Measurements from ENCODE around the gene PPM1N. TPM values are rescaled to one million over a fixed set of nuclear protein-coding genes. Genes with fewer than 3 reads are reported as not detected.
A peak's percentile ranks its signal among the peaks of the same experiment; 100 is the strongest.

PPM1N gene
- total RNA-seq, 1 experiment from 2014 or later, result 5.2 TPM

- TF ChIP-seq ZBTB33 (IDR thresholded peaks at IDR 0.05; ENCODE audit: extremely low read depth, insufficient replicate concordance, low read length) (no peak), FOSL1 (IDR thresholded peaks at IDR 0.05; ENCODE audit: low read depth) (no peak)
These were observed 12.8 kb downstream of the PPM1N start (continued) for GRCh38 chr19:45511074-45511473.

- Histone ChIP-seq H3K9me3 (ENCODE audit: control insufficient read depth in 1 of 2, insufficient read depth in 1 of 2, low read depth in 1 of 2, low read length in 2 of 2) (no peaks in the 10 kb centered on the region), H3K36me3 (ENCODE audit: control insufficient read depth in 1 of 2, insufficient read depth in 2 of 2, low read length in 2 of 2) (peaks cover 2 to 9% of the 10 kb centered on the region in 2 experiments; a peak in 2 of 4 replicates), H3K79me2 (ENCODE audit: insufficient read depth, low read length) (peaks cover 97% of the 10 kb centered on the region), H4K20me1 (ENCODE audit: insufficient read depth) (no peaks in the 10 kb centered on the region; the same call in 1 of the 2 replicates), H3K4me1 (ENCODE audit: control insufficient read depth in 1 of 2, insufficient read depth in 2 of 2, low read length in 2 of 2) (peaks cover 50 to 76% of the 10 kb centered on the region in 2 experiments), H2AFZ (ENCODE audit: low read depth, low read length, poor library complexity, severe bottlenecking) (no peak overlapping the region), H3K27ac (ENCODE audit: low read depth, low read length) (peak overlapping the region; percentile 69), H3K27me3 (ENCODE audit: insufficient read depth, low read length) (no peaks in the 10 kb centered on the region), H3K9ac (ENCODE audit: low read length) (peak overlapping the region; percentile 57), H3K9me2 (ENCODE audit: insufficient read depth) (no peaks in the 10 kb centered on the region), H3K4me3 (replicated peaks in 1 of 2; ENCODE audit: low read depth in 1 of 2, low read length in 2 of 2) (no peak overlapping the region), H3K4me2 (ENCODE audit: low read length) (peak overlapping the region; percentile 73)
- ATAC-seq (no peak), DNase-seq (ENCODE audit: low read depth, low spot score) (no peak)
- intact Hi-C loops (cut with micrococcal nuclease), result no loop called here
- CTCF ChIA-PET, result interaction anchor here (0.7 kb wide), 1 partner anchor 45 kb away, joined by 3 read pairs; no protein-coding TSS in a partner anchor
- TF ChIP-seq FOSL1 (IDR thresholded peaks at IDR 0.05; ENCODE audit: low read depth) (no peak), RAD21 (IDR thresholded peaks at IDR 0.05; ENCODE audit: low read depth) (no peak), EGR1 (IDR thresholded peaks at IDR 0.05; ENCODE audit: low read depth) (no peak)
- TF ChIP-seq, protein P1, sequence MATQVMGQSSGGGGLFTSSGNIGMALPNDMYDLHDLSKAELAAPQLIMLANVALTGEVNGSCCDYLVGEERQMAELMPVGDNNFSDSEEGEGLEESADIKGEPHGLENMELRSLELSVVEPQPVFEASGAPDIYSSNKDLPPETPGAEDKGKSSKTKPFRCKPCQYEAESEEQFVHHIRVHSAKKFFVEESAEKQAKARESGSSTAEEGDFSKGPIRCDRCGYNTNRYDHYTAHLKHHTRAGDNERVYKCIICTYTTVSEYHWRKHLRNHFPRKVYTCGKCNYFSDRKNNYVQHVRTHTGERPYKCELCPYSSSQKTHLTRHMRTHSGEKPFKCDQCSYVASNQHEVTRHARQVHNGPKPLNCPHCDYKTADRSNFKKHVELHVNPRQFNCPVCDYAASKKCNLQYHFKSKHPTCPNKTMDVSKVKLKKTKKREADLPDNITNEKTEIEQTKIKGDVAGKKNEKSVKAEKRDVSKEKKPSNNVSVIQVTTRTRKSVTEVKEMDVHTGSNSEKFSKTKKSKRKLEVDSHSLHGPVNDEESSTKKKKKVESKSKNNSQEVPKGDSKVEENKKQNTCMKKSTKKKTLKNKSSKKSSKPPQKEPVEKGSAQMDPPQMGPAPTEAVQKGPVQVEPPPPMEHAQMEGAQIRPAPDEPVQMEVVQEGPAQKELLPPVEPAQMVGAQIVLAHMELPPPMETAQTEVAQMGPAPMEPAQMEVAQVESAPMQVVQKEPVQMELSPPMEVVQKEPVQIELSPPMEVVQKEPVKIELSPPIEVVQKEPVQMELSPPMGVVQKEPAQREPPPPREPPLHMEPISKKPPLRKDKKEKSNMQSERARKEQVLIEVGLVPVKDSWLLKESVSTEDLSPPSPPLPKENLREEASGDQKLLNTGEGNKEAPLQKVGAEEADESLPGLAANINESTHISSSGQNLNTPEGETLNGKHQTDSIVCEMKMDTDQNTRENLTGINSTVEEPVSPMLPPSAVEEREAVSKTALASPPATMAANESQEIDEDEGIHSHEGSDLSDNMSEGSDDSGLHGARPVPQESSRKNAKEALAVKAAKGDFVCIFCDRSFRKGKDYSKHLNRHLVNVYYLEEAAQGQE (IDR thresholded peaks at IDR 0.05; ENCODE audit: low read depth), result no peak
- TF ChIP-seq, protein P2, sequence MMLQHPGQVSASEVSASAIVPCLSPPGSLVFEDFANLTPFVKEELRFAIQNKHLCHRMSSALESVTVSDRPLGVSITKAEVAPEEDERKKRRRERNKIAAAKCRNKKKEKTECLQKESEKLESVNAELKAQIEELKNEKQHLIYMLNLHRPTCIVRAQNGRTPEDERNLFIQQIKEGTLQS (IDR thresholded peaks at IDR 0.05), result no peak
- RAD21 ChIA-PET (ENCODE audit: low non-redundant PET in 1 of 2, low total read pairs in 2 of 2, uncharacterized antibody in 2 of 2, unreplicated experiment in 2 of 2), result no interaction called here
- no TSS peak for BruUV-seq (replicated peaks)
- POLR2A ChIA-PET, result interaction anchor here (0.6 kb wide), 1 partner anchor 21 kb away, joined by 4 read pairs; no protein-coding TSS in a partner anchor
These were observed 14.7 kb downstream of the PPM1N start for GRCh38 chr19:45512881-45513483.
